Stimulated activated CD4-positive, alpha-beta T cell treated with anti-CD3 and anti-CD28 coated beads, Interleukin-15, amount 100 ng/mL, for 1 hour (primary cell): ENCODE data around the gene MRC1.
"Not testable (repeated sequence)": the region's sequence is repeated elsewhere in the genome, so short reads cannot be mapped to it uniquely, and the experiment has no call there.

Experiments used
- DNase-seq, 2 donors: peaks; one replicate each; pipeline ENCODE4 v3.0.0-alpha.2; 2020; ENCODE audit warnings: low read depth in 1 of 2, low spot score in 1 of 2

Gene MRC1

GRCh38 chr10:17891435-17891834, 82.3 kb downstream of the MRC1 start:
- DNase-seq = no peak

GRCh38 chr10:17904564-17904963, 95.4 kb downstream of the MRC1 start:
- no peak for DNase-seq

DNA sequence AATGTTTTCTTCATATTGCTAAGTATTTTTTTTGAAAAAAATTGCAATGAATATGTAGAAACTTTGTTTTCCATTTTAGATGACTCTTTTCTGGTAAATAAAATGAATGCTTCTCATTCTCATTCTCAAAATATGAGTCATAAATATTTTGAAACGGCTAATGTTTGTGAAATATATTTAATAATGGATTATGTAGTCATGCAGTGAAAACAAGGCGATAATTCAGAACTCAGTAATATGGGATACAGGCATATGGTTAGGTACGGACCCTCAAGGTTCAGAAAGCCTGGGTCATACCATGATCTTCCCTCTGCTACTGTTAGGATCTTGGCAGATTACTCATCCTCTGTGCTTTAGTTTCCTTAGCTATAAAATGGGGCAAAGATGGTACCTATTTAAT, 96.3 kb downstream of the MRC1 start:
- no peak for DNase-seq

DNA sequence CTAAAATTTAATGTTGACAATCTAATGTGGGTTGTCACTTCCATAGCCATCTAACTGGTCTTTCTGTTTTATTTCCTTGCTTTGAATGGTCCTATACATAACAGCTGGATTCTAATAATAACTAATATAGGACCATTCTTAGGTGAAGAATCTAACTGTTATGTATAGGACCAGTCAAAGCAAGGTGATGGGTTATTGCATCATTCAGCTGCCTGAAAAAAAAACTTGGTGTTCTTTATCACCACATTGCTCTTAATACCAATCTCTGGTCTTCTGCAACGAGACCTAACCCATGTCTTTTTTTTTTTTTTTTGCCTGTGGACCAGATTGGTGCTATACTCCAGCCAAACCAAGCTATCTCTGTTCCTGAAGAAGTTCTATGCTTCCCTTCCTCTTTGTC, 96.9 kb downstream of the MRC1 start:
- DNase-seq = no peak

GRCh38 chr10:17907641-17908040, 98.5 kb downstream of the MRC1 start:
- DNase-seq = no peak

- no peak for DNase-seq
Observed at GRCh38 chr10:17910125-17910789, 101.1 kb downstream of the MRC1 start.

- DNase-seq = no peak
Observed at GRCh38 chr10:17912754-17913153, 103.6 kb downstream of the MRC1 start.

DNA sequence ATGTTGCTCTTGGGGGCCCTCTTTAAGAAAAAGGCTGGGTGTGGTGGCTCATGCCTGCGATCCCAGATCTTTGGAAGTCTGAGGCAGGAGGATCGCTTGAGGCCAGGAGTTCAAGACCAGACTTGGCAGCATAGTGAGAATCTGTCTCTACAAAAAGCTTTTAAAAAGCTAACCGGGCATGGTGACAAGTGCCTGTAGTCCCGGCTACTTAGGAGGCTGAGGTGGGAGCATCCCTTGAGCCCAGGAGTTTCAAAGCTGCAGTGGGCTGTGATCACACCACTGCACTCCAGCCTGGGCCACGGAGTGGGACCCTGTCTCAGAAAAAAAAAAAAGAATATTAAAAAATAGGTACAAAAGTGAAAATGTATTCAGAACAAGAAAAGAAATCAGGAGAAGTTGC, 104.5 kb downstream of the MRC1 start:
- no peak for DNase-seq

GRCh38 chr10:17914169-17915045, 105.3 kb downstream of the MRC1 start:
- no peak for DNase-seq

GRCh38 chr10:17915181-17915580, 106.0 kb downstream of the MRC1 start:
- no peak for DNase-seq

- no peak for DNase-seq
Observed at GRCh38 chr10:17918187-17918903, 109.2 kb downstream of the MRC1 start.

GRCh38 chr10:17921378-17921777, 112.2 kb downstream of the MRC1 start:
- no peak for DNase-seq

GRCh38 chr10:17923728-17924127, 114.6 kb downstream of the MRC1 start:
- no peak for DNase-seq

DNA sequence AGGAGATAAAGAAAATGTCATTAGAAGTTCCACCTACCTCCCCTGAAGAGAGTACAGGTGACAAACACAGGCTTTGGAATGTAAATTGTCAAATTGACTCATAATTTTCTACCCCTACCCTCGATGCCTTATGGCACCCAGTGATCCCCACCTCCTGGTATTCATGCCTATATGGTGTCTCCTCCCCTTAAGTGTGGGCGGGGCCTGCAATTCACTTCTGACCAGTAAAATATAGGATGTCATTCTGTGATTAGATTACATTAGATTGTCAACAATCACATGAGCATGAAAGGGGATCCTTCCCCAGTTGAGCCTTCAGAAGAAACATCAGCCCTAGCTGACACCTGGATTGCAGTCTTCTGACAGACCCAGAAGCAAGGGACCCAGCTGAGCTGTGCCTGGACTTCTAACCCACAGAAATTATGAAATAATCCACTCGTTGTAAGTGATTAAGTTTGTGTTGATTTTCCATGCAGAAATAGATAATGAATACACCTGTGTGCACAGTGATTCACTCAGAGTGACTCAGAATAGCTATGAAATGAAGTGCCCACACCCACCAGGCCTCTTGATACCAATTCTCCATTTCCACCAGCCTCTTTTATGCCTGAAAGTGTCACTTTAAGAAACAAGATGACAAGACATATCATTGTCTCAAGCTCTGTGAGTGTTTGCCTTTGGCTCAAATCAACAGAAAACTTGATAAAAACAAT, 134.0 kb downstream of the MRC1 start:
- DNase-seq = no peak

GRCh38 chr10:17950269-17950668, 141.1 kb downstream of the MRC1 start:
- not testable (repeated sequence) for DNase-seq

DNA sequence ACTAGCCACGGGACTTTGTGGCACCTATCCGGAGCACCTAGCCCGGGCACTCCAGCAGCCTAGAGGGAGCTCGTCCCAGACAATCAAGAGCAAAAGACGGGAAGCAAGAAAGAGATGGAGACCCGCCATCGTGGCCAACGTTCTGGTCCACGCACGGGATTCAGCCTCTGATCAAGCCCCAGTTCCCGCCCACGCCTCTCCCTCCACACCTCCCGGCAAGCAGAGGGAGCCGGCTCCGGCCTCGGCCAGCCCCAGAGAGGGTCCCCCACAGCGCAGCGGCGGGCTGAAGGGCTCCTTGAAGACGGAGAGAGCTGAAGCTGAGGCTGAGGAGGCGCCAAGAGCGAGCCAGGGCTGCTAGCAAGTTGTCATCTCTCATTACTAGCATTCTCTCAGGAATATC, 141.6 kb downstream of the MRC1 start:
- no peak for DNase-seq

DNA sequence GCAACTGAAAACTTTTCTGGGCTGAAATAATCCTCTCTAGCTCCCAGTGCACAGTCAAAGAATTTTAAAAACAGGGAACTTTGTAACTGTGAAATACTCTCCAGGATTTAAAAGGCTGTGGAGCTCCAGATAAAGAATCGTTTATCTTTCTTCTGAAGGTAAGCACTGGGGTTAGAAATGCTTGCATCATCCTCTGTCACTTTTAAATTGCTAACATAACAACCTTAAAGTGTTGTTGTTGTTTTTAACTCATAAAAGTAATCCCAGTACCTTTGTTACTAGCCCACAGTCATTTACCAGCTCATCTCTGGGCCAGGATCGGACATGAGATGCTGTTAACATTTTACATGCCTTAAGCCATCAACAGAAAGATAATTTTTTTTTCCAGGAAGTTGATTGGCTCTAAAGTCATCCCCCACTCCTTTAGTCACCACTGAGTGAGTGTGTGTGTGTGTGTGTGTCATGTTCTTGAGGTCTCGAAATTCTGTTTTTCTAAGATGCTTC, 142.8 kb downstream of the MRC1 start, which contains the start of gene SLC39A12:
Gene SLC39A12 (plus strand): TSS at position 51 of the 504 bp plus-strand sequence. CDS start 1,359 bp downstream, outside the sequence.
- DNase-seq = no peak

- not testable (repeated sequence) for DNase-seq
Observed at GRCh38 chr10:17954372-17954771, 145.2 kb downstream of the MRC1 start.

DNA sequence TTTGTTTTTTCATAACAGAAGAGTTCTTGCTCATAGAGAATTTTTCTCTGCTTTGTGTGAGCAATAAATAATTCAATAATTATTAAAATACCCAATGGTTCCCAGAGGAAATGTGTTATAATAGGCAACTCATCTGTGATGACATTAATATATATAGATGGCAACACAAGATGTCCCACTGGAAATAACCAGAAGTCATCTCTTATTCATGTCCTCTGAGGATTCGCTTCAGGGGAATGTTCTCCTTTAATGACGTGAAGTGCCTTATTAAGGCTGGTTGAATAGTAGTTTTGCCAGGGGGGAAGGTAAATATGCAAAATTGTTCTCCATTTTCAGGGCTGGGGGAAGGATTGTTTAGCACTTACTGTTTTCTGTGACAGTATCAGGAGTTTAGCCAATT, 145.7 kb downstream of the MRC1 start:
- DNase-seq = no peak

- no peak for DNase-seq
Observed at GRCh38 chr10:17958049-17958448, 148.9 kb downstream of the MRC1 start.

DNA sequence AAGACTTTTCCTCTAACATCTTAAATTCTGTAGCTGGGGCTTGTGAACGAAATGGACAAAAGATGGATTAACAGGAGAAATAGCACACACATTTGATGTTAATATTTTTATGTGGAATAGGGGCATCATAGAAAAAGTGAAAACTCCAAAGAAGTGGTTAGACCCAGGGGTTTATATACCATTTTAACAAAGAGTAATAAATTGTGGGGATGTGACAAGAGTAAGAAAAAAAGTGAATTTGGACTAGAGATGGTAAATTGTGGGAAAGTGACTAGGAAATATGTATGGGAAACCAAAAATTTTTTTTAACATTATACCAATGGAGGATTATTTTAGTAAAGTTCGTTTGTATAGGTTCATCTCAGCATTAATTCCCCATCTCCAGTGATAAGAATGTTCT, 150.7 kb downstream of the MRC1 start:
- no peak for DNase-seq
